OCI-LY1 (cell line): ENCODE results near the gene EPB41.

ENCODE experiments used
- H2AFZ ChIP-seq: fragments of 200-600 bp; sonication (generic), shearing (Covaris generic); 2 replicates; pipeline ENCODE4 v1.6.0; 2014; ENCODE audit warnings: antibody characterized with exemption, mild to moderate bottlenecking, low read length
- H3F3A ChIP-seq: fragments of 200-600 bp; sonication (generic), shearing (Covaris generic); 2 replicates; pipeline ENCODE4 v1.6.0; 2014; ENCODE audit warnings: mild to moderate bottlenecking, antibody characterized with exemption, low read length, moderate library complexity; ENCODE audit not compliant: insufficient read depth
- H3K27ac ChIP-seq: fragments of 200-600 bp; sonication (generic); 2 replicates; pipeline ENCODE4 v1.5.1; 2014; ENCODE audit warnings: low read length, mixed run types, mild to moderate bottlenecking, low read depth; ENCODE audit not compliant: poor library complexity, severe bottlenecking
- H3K27me3 ChIP-seq: fragments of 200-600 bp; sonication (generic); 2 replicates; pipeline ENCODE4 v1.6.0; 2014; ENCODE audit warnings: antibody characterized with exemption, mild to moderate bottlenecking, low read length, moderate library complexity; ENCODE audit not compliant: insufficient read depth
- H3K36me3 ChIP-seq: fragments of 200-600 bp; sonication (generic); 2 replicates; pipeline ENCODE4 v1.6.1; 2014; ENCODE audit warnings: mild to moderate bottlenecking, antibody characterized with exemption, low read length, moderate library complexity, mixed read lengths; ENCODE audit not compliant: insufficient read depth
- H3K4me1 ChIP-seq: fragments of 200-600 bp; sonication (generic); 2 replicates; pipeline ENCODE4 v1.5.1; 2014; ENCODE audit warnings: mild to moderate bottlenecking, low read length, moderate library complexity; ENCODE audit not compliant: insufficient read depth, severe bottlenecking
- H3K4me2 ChIP-seq: fragments of 200-600 bp; sonication (generic), shearing (Covaris generic); 2 replicates; pipeline ENCODE4 v1.6.1; 2014; ENCODE audit warnings: low read length
- H3K4me3 ChIP-seq: fragments of 200-600 bp; sonication (generic); 2 replicates; pipeline ENCODE4 v1.5.1; 2014; ENCODE audit warnings: low read length, low read depth, mild to moderate bottlenecking, mixed read lengths; ENCODE audit not compliant: poor library complexity, severe bottlenecking
- H3K79me2 ChIP-seq: fragments of 200-600 bp; shearing (Covaris generic); 2 replicates; pipeline ENCODE4 v1.6.1; 2016; ENCODE audit warnings: mixed run types, low read length, mixed read lengths; ENCODE audit not compliant: insufficient read depth
- H3K9ac ChIP-seq: fragments of 200-600 bp; sonication (generic), shearing (Covaris generic); 2 replicates; pipeline ENCODE4 v1.6.1; 2014; ENCODE audit warnings: mild to moderate bottlenecking, low read length, mixed read lengths
- H3K9me2 ChIP-seq: fragments of 200-600 bp; sonication (generic), shearing (Covaris generic); 2 replicates; pipeline ENCODE4 v1.6.1; 2014; ENCODE audit warnings: low read depth, mild to moderate bottlenecking, low read length, mixed read lengths
- H3K9me3 ChIP-seq: fragments of 200-600 bp; shearing (Covaris generic); 2 replicates; pipeline ENCODE4 v1.6.1; 2014; ENCODE audit warnings: low read length, mixed read lengths
- H4K20me1 ChIP-seq: fragments of 200-600 bp; sonication (generic), shearing (Covaris generic); 2 replicates; pipeline ENCODE4 v1.6.0; 2016; ENCODE audit warnings: mild to moderate bottlenecking, low read length; ENCODE audit not compliant: insufficient read depth
- CTCF ChIP-seq: fragments of 200-600 bp; sonication (generic), shearing (Covaris generic); IDR thresholded peaks from 2 replicates; pipeline ENCODE4 v1.5.1; 2017; ENCODE audit warnings: mild to moderate bottlenecking, antibody characterized with exemption, low read length, moderate library complexity, mixed read lengths
- EZH2 ChIP-seq: fragments of 200-600 bp; sonication (generic), shearing (Covaris generic); IDR thresholded peaks from 2 replicates; pipeline ENCODE4 v1.8.0; 2017; ENCODE audit warnings: borderline replicate concordance, mixed run types, mild to moderate bottlenecking, antibody characterized with exemption, low read length, moderate library complexity, mixed read lengths

EPB41 gene

GRCh38 chr1:28914228-28915030, at the start of gene EPB41:
EPB41 (plus strand) TSS chr1:28914569; CDS start chr1:28987438, 72,869 bp downstream.
- Histone ChIP-seq H3K4me1 (peaks cover 43% of the 10 kb centered on the region), H3F3A (no peaks in the 10 kb centered on the region), H3K36me3 (no peaks in the 10 kb centered on the region), H3K4me3 (peak within 1 kb of the TSS; percentile 68), H3K27ac (peak within 1 kb of the TSS; percentile 62), H4K20me1 (no peaks in the 10 kb centered on the region), H2AFZ (no peak within 1 kb of the TSS), H3K9ac (peak within 1 kb of the TSS; percentile 85), H3K79me2 (peaks cover 44% of the 10 kb centered on the region), H3K4me2 (peak within 1 kb of the TSS; percentile 82), H3K9me3 (no peaks in the 10 kb centered on the region), H3K9me2 (no peaks in the 10 kb centered on the region), H3K27me3 (no peaks in the 10 kb centered on the region)
- TF ChIP-seq CTCF (no peak), EZH2 (no peak)

GRCh38 chr1:28864695-28865094, 49.7 kb upstream of the EPB41 start:
- TF ChIP-seq EZH2 (no peak), CTCF (no peak)
- H3K9me2 ChIP-seq = no peaks in the 10 kb centered on the region
- no peaks in the 10 kb centered on the region for H3K36me3 ChIP-seq
- no peaks in the 10 kb centered on the region for H4K20me1 ChIP-seq
- no peaks in the 10 kb centered on the region; the same call in 1 of the 2 replicates for H3K27me3 ChIP-seq
- no peaks in the 10 kb centered on the region for H3F3A ChIP-seq
- H3K9ac ChIP-seq = no peak overlapping the region
- H3K4me1 ChIP-seq = no peaks in the 10 kb centered on the region
- no peak overlapping the region for H2AFZ ChIP-seq
- no peaks in the 10 kb centered on the region for H3K79me2 ChIP-seq
- H3K4me3 ChIP-seq = no peak overlapping the region
- no peaks in the 10 kb centered on the region for H3K9me3 ChIP-seq
- no peak overlapping the region for H3K27ac ChIP-seq
- no peak overlapping the region for H3K4me2 ChIP-seq

- Histone ChIP-seq H3K36me3 (no peaks in the 10 kb centered on the region), H3F3A (no peaks in the 10 kb centered on the region), H3K4me2 (no peak overlapping the region), H4K20me1 (no peaks in the 10 kb centered on the region), H3K27ac (no peak overlapping the region), H3K4me1 (no peaks in the 10 kb centered on the region), H3K9ac (no peak overlapping the region), H3K4me3 (no peak overlapping the region), H3K79me2 (no peaks in the 10 kb centered on the region), H3K27me3 (no peaks in the 10 kb centered on the region; the same call in 1 of the 2 replicates), H3K9me2 (no peaks in the 10 kb centered on the region), H2AFZ (no peak overlapping the region), H3K9me3 (no peaks in the 10 kb centered on the region)
- no peak for TF ChIP-seq CTCF
- no peak for TF ChIP-seq EZH2
Measured at GRCh38 chr1:28865997-28866650, 48.2 kb upstream of the EPB41 start.
